GM12875 (cell line): Measurements from ENCODE around the gene CLSTN1.

Experiments used
- H3K4me3 ChIP-seq: one replicate; pipeline ENCODE4 v1.5.1; 2011; ENCODE audit warnings: low read depth, low read length, control low read depth
- TF ChIP-seq, protein P1 (sequence below): IDR thresholded peaks from 2 replicates; pipeline ENCODE4 v1.5.1; 2011; ENCODE audit warnings: low read depth, mild to moderate bottlenecking, control low read depth, inconsistent platforms, low read length, moderate library complexity, borderline replicate concordance; ENCODE audit not compliant: insufficient read depth

The CLSTN1 gene

DNA sequence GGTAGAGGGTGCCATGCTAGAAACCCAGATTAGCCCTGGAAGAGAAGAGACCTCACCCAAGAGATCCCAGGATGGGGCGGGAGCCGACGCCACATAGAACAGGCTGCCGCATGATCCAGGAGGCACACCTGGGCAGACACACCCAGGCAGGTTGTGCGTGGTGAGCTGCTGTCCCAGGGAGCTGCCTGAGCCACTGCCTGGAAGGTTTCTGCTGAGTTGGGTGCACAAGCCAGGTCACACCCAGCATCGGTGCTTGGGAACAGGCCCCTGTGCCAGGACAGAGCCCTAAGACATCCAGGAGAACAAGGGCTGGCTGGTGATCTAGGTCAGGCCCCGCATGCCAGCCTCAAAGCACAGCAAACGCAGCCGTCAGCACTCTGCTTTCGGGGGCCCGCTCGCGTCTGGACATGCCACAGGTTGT, 46.1 kb upstream of the CLSTN1 start:
- TF ChIP-seq, protein P1, sequence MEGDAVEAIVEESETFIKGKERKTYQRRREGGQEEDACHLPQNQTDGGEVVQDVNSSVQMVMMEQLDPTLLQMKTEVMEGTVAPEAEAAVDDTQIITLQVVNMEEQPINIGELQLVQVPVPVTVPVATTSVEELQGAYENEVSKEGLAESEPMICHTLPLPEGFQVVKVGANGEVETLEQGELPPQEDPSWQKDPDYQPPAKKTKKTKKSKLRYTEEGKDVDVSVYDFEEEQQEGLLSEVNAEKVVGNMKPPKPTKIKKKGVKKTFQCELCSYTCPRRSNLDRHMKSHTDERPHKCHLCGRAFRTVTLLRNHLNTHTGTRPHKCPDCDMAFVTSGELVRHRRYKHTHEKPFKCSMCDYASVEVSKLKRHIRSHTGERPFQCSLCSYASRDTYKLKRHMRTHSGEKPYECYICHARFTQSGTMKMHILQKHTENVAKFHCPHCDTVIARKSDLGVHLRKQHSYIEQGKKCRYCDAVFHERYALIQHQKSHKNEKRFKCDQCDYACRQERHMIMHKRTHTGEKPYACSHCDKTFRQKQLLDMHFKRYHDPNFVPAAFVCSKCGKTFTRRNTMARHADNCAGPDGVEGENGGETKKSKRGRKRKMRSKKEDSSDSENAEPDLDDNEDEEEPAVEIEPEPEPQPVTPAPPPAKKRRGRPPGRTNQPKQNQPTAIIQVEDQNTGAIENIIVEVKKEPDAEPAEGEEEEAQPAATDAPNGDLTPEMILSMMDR = no peak

DNA sequence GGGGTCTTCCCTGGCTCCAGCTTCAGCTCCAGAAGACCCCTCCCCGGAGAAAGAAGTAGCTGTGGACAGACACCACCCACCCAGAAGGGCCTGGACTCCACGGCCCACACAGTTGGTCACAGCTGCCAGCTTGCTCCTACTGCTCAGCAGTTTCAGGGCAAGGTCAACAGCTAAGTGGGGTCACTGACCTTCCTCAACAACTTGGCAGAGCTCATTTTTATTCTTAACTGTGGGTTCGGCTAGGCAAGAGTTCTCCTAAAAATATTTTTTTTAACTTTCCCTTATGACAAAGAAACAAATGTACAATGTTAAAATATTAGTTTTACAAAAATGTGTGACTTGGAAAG, 44.5 kb upstream of the CLSTN1 start:
- no peak overlapping the region for H3K4me3 ChIP-seq
- TF ChIP-seq, protein P1 = no peak

More for the DNA sequence above, 46.1 kb upstream of the CLSTN1 start:
- no peak overlapping the region for H3K4me3 ChIP-seq

DNA sequence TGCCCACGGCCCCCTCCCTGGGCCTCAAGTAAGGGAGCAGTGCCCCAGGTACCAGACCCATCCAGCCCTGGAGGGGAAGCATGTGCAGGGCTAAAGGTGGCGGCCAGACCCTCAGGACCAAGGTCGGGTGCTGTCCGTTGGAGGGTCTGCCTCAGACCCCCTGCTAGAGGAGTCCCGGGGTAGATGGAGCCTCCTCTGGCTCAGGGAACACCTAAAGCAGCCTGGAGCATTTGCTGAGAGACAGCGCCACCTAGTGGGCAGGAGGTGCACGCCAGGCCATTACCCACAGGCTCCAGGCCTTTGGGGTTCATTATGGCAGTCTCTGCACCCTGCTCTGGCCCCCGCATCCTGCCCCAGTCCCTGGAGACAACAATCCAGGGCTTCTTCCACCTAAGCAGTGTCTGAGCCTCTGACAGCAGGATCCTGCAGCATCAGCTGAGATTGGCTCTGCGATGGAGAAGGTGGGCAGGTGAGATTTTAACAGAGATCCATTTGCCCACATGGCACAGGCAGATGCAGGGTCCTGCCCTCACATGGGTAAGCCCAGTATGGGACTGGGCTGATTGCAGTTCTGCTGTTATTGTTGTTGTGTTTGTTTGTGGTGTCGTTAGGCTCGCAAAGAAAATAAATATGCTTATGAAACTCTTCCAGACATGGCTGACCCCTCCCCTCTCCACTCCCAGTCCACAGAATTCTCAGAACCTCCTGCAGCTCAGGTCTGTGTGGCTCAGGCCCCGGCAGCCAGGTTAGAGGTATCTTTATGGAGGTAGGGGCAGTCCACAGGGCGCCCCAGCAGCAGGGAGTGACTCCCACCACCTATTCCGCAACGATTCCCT, 43.9 kb upstream of the CLSTN1 start:
- TF ChIP-seq, protein P1 = peak; percentile 97
- no peak overlapping the region for H3K4me3 ChIP-seq

DNA sequence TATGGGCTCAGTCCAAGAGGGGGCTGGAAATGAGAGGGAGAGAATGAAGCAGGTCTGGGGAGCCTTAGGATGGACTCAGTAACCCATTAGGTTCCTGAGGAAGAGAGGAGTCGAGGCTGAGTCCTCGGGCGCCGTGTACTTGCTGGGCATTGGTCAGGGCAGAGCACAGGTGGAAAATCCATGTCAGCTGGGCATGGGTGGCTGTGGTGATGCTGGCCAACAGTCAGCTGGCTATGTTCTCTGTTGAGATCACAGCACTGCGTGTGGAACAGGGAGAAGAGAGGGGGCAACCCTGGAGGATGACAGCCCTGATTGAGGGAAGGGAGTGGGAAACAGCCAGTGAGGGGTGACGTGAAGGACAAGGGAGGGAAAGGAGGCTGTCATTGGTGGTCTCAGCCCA, 43.1 kb upstream of the CLSTN1 start:
- H3K4me3 ChIP-seq = no peak overlapping the region
- TF ChIP-seq, protein P1 = no peak

DNA sequence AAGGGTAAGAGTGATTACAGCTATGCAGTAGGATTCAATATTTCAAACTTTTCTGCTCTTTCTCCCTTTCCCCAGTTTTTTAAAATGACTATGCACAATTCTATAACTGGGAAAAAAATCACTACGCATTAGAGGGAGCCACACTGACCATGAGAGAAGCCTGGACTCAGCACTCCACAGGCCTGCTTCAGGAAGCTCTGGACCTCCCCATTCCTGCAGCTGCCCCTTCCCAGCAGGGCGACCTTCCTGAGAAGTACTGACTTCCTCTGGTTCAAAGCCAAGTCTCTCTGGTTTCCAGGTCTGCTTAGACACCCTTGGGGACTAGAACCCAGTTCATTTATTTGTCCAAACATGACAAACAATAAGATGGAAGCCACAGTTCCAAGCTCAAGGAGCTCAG, 42.0 kb upstream of the CLSTN1 start:
- TF ChIP-seq, protein P1 = no peak
- H3K4me3 ChIP-seq = no peak overlapping the region

DNA sequence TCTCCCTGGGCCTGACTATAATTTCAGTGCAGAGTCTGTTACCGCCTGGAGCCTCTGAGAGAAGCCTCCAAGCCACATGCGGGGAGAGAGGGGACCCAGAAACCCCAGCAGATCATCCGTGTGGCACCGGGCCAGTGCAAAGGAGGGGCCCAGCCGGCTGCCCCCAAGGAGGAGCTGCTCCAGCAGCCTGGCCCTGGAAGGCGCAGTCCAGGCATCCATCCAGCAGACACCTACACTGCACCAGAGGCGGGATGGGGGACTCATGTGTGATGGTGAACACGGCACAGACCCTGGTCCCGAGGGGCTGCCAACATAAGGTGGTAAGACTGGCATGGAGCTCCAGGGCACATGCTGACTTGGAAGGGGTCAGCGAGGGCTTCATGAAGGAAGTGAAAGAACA, 39.6 kb upstream of the CLSTN1 start:
- TF ChIP-seq, protein P1 = no peak
- H3K4me3 ChIP-seq = no peak overlapping the region

DNA sequence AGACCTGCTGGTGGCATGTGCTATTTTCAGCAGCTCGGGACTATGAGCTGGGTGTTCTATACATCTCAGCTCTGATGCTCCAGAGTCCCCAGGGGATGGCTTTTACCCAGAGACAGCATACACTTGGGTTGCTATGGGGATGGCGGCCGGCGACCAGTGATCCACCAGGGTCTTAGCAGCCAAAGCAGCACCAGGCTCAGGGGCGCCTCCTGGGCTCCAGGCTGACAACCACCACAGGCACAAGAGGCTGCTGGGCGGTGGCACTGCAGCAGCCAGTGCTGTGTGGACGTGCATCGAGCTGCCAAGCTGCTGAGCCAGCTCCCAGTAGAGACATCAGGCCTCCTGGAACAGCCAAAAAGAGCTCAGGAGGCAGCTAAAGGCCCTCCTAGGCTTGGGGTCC, 37.6 kb upstream of the CLSTN1 start:
- H3K4me3 ChIP-seq = no peak overlapping the region
- TF ChIP-seq, protein P1 = 0 out of 2 replicates have a peak, but pooled peaks have one; percentile 4
